Measurements from ENCODE around the gene CCDC183.

The CCDC183 gene

DNA sequence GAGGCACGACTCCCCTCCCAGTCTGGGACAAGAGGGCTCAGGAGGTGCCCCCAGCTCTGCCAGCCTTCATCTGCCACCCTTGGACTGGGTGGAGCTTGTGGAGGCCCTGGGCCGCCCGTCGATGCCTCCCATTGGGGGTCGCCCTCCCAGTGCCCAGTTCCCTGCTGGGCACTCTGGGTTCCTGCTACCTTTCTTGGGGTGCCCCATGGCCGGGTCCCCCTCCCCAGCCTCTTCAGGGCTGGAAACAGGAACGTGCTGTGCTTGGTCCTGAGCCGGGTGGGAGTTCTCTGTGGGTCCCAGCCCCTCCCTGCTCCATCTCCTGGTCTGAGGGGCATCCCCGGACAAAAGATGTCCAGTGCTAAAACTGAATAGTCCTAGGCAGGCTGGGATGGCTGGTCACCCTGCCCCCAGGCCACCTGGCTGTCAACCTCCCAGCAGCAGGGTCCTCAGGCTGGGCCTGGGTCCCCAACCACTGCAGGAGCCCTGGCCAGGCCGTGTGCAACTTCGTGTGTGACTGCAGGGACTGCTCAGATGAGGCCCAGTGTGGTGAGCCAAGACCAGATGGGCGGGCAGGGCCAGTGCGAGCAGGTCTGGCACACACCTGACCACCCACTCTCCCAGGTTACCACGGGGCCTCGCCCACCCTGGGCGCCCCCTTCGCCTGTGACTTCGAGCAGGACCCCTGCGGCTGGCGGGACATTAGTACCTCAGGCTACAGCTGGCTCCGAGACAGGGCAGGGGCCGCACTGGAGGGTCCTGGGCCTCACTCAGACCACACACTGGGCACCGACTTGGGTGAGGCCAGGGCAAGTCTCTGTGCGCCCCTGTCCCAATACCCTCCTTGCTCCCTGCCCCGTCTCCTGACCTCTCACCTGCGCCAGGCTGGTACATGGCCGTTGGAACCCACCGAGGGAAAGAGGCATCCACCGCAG lies 56.8 kb downstream of the CCDC183 start:
- FAIRE-seq, result no peak
- TF ChIP-seq POLR2A (IDR thresholded peaks at IDR 0.05; ENCODE audit: low read depth, low read length), result no peak

DNA sequence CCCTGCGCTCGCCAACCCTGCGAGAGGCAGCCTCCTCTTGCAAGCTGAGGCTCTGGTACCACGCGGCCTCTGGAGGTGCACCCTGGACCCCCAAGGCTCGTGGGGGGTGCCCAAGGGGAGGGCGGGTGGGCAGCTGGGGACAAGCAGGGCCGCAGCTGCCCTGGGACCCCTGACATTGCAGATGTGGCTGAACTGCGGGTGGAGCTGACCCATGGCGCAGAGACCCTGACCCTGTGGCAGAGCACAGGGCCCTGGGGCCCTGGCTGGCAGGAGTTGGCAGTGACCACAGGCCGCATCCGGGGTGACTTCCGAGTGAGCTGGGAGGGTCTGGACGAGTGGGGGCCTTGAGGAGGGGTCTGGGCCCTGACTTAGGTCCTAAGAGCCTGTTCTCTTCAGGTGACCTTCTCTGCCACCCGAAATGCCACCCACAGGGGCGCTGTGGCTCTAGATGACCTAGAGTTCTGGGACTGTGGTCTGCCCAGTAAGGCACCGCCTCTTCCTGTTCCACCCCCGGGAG lies 57.5 kb downstream of the CCDC183 start:
- FAIRE-seq, result no peak
- TF ChIP-seq POLR2A (IDR thresholded peaks at IDR 0.05; ENCODE audit: low read depth, low read length), result no peak

More for the DNA sequence above, 56.8 kb downstream of the CCDC183 start:
- no peak for DNase-seq (ENCODE audit: insufficient read length, low spot score)

DNA sequence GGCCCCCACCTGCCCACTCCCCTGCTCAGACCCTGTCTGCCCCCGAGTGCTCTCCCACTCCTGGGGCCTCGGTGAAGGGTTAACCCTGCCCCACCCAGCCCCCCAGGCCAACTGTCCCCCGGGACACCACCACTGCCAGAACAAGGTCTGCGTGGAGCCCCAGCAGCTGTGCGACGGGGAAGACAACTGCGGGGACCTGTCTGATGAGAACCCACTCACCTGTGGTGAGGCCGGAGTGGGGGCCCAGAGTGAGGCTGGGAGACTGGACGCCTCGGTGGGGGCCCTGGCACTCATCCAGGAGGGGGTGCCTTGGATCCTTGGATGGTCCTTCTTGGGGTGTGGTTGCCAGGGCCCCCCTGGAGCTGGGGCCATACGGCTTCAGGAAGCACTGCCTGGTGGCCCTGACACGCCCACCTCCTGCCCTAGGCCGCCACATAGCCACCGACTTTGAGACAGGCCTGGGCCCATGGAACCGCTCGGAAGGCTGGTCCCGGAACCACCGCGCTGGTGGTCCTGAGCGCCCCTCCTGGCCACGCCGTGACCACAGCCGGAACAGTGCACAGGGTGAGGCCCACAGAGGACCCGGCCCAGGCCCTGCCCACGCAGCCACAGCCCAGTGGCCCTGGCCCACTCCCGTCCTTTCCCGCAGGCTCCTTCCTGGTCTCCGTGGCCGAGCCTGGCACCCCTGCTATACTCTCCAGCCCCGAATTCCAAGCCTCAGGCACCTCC lies 58.1 kb downstream of the CCDC183 start:
- FAIRE-seq (no peak), DNase-seq (ENCODE audit: insufficient read length, low spot score) (no peak)
- no peak for TF ChIP-seq POLR2A (IDR thresholded peaks at IDR 0.05; ENCODE audit: low read depth, low read length)

More for the DNA sequence above, 57.5 kb downstream of the CCDC183 start:
- no peak for DNase-seq (ENCODE audit: insufficient read length, low spot score)

DNA sequence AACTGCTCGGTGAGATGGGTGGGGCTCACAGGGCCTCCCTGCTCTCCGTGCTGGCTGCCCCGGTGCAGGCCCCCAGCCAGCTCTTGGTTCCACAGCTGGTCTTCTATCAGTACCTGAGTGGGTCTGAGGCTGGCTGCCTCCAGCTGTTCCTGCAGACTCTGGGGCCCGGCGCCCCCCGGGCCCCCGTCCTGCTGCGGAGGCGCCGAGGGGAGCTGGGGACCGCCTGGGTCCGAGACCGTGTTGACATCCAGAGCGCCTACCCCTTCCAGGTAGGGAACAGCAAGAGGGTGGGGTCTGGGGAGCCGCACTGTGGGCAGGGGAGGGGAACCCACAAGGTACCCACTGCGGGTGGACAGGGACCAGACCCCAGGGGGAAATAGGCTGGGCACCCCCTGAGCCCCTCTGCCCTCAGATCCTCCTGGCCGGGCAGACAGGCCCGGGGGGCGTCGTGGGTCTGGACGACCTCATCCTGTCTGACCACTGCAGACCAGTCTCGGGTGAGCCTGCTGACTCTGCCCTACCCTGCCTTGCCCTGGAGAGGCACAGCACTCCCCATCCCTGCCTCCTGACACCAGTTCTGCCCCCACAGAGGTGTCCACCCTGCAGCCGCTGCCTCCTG lies 58.8 kb downstream of the CCDC183 start:
- FAIRE-seq (no peak), DNase-seq (ENCODE audit: insufficient read length, low spot score) (no peak)
- no peak for TF ChIP-seq POLR2A (IDR thresholded peaks at IDR 0.05; ENCODE audit: low read depth, low read length)

DNA sequence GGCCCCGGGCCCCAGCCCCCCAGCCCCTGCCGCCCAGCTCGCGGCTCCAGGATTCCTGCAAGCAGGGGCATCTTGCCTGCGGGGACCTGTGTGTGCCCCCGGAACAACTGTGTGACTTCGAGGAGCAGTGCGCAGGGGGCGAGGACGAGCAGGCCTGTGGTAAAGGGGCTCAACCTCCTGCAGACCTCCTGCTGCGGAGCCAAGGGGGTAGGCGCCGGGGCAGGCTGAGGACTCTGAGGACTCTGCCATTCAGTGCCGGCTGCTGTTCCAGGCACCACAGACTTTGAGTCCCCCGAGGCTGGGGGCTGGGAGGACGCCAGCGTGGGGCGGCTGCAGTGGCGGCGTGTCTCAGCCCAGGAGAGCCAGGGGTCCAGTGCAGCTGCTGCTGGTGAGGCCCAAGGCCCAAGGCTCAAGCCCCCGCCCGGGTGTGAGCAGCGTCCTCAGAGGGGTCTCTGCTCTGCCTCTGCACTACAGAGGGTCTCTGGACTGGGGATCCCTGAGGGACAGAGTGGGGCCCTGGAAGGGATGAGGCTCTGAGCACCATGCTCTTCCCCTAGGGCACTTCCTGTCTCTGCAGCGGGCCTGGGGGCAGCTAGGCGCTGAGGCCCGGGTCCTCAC lies 59.4 kb downstream of the CCDC183 start:
- FAIRE-seq (no peak), DNase-seq (ENCODE audit: insufficient read length, low spot score) (no peak)
- TF ChIP-seq POLR2A (IDR thresholded peaks at IDR 0.05; ENCODE audit: low read depth, low read length), result no peak

DNA sequence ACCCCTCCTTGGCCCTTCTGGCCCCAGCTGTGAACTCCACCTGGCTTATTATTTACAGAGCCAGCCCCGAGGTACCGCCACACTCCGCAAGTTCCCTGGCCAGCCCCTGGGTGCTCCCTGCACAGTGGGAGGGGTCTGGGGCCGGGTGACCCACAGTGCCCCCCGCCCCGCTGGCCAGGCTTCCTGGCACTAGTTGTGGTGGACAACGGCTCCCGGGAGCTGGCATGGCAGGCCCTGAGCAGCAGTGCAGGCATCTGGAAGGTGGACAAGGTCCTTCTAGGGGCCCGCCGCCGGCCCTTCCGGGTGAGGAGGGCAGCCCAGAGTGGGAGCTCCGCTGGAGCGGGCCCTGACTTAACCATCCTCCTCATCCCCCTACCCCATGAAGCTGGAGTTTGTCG lies 59.9 kb downstream of the CCDC183 start:
- no peak for TF ChIP-seq POLR2A (IDR thresholded peaks at IDR 0.05; ENCODE audit: low read depth, low read length)
- DNase-seq (ENCODE audit: insufficient read length, low spot score), result no peak
- no peak for FAIRE-seq

DNA sequence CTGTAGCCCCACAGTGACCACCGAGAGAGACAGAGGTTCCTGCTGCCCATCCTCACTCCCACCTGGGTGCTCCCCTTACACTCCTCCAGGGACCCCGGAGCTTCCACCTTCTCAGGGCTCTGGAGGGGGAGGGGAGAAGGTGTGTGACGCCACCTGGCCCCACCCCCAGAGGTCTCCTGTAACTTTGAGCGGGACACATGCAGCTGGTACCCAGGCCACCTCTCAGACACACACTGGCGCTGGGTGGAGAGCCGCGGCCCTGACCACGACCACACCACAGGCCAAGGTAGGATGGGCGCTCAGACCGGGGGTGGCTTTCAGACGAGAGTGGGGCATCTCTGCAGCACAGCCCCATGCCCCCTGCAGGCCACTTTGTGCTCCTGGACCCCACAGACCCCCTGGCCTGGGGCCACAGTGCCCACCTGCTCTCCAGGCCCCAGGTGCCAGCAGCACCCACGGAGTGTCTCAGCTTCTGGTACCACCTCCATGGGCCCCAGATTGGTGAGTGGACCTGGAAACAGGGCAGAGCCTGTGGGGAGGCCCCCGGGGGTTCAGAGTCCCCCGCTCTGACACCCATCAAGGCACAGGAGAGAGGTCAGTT lies 60.5 kb downstream of the CCDC183 start:
- no peak for FAIRE-seq
- DNase-seq (ENCODE audit: insufficient read length, low spot score), result no peak
- TF ChIP-seq POLR2A (IDR thresholded peaks at IDR 0.05; ENCODE audit: low read depth, low read length), result no peak

DNA sequence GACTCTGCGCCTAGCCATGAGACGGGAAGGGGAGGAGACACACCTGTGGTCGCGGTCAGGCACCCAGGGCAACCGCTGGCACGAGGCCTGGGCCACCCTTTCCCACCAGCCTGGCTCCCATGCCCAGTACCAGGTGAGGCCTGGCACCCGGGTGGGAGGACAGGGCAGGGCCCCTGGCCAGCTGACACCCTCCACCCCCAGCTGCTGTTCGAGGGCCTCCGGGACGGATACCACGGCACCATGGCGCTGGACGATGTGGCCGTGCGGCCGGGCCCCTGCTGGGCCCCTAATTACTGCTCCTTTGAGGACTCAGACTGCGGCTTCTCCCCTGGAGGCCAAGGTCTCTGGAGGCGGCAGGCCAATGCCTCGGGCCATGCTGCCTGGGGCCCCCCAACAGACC lies 61.0 kb downstream of the CCDC183 start:
- no peak for FAIRE-seq
- DNase-seq (ENCODE audit: insufficient read length, low spot score), result no peak
- TF ChIP-seq POLR2A (IDR thresholded peaks at IDR 0.05; ENCODE audit: low read depth, low read length), result no peak
